GM12878 (cell line): Measurements from ENCODE around the gene MATN1. TPM values are rescaled to one million over a fixed set of nuclear protein-coding genes. Genes with fewer than 3 reads are reported as not detected.

Experiments used
- ATAC-seq: fragments of 200-7000 bp; cut with Tn5 transposase; 3 replicates; pipeline ENCODE4 v1.9.1; 2020; ENCODE audit warnings: mild to moderate bottlenecking, moderate library complexity
- BruUV-seq: library from RNA; stranded (reverse); fragments of 400-500 nt; replicated peaks from 2 replicates; lab custom pipeline; 2021; lab: Mats Ljungman, UMichigan
- CTCF ChIA-PET: fragments of 300-600 bp; sonication (Branson Sonifier 250); formaldehyde crosslinking; extraction: SDS; loops from one replicate; lab custom pipeline; 2021; ENCODE audit warnings: inconsistent platforms; lab: Yijun Ruan, JAX
- POLR2A ChIA-PET: fragments of 350-600 bp; formaldehyde crosslinking; extraction: SDS; loops from one replicate; lab custom pipeline; 2021; ENCODE audit warnings: inconsistent platforms; lab: Charles Lee
- RAD21 ChIA-PET: fragments of 300-600 bp; sonication (Branson Sonifier 250); formaldehyde crosslinking; loops from one replicate; lab custom pipeline; 2023; ENCODE audit warnings: antibody characterized with exemption; ENCODE audit not compliant: unreplicated experiment; lab: Charles Lee
- SMC1A ChIA-PET: fragments of 300-600 bp; sonication (Branson Sonifier 250); formaldehyde crosslinking; loops from one replicate; lab custom pipeline; 2023; ENCODE audit not compliant: unreplicated experiment, uncharacterized antibody; lab: Charles Lee
- DNase-seq: peaks from one replicate; pipeline ENCODE4 v3.0.0-alpha.2; 2011; ENCODE audit warnings: low read depth, low spot score
- FAIRE-seq: peaks from 3 replicates; lab custom pipeline; 2011; peaks lifted over from hg19 to GRCh38; lab: Jason Lieb, UNC
- H2AFZ ChIP-seq: 2 replicates; pipeline ENCODE4 v1.6.0; 2011; ENCODE audit warnings: low read depth, low read length, control low read depth; ENCODE audit not compliant: control insufficient read depth
- H3K27ac ChIP-seq: 2 replicates; pipeline ENCODE4 v1.5.1; 2011; ENCODE audit warnings: control low read depth; ENCODE audit not compliant: control insufficient read depth, insufficient read depth
- H3K27me3 ChIP-seq, 2 experiments: replicated peaks in 1 of 2; 2 replicates each; pipeline versions ENCODE4 v1.6.0 to v1.6.1; 2011; ENCODE audit warnings: low read length in 1 of 2; ENCODE audit not compliant: control insufficient read depth in 2 of 2, insufficient read depth in 2 of 2
- H3K36me3 ChIP-seq, 2 experiments: 2 replicates each; pipeline ENCODE4 v1.5.1; 2011; ENCODE audit warnings: low read length in 1 of 2; ENCODE audit not compliant: control insufficient read depth in 2 of 2, insufficient read depth in 2 of 2
- H3K4me1 ChIP-seq: 2 replicates; pipeline ENCODE4 v1.6.1; 2011; ENCODE audit warnings: mild to moderate bottlenecking, low read length, moderate library complexity, mixed read lengths; ENCODE audit not compliant: control insufficient read depth, insufficient read depth
- H3K4me2 ChIP-seq: 2 replicates; pipeline ENCODE4 v1.6.0; 2011; ENCODE audit warnings: control low read depth; ENCODE audit not compliant: control insufficient read depth, insufficient read depth
- H3K4me3 ChIP-seq: fragments of 200-600 bp; sonication (generic); 2 replicates; pipeline ENCODE4 v1.5.1; 2016
- H3K79me2 ChIP-seq: 2 replicates; pipeline ENCODE4 v1.6.0; 2011; ENCODE audit warnings: low read length; ENCODE audit not compliant: control insufficient read depth, insufficient read depth
- H3K9ac ChIP-seq: 2 replicates; pipeline ENCODE4 v1.8.0; 2011; ENCODE audit warnings: low read length, control low read depth, mixed read lengths; ENCODE audit not compliant: control insufficient read depth, insufficient read depth
- H3K9me3 ChIP-seq: replicated peaks from 3 replicates; pipeline ENCODE4 v1.5.1; 2011; ENCODE audit warnings: mild to moderate bottlenecking, low read length; ENCODE audit not compliant: control insufficient read depth, insufficient read depth
- H4K20me1 ChIP-seq: 2 replicates; pipeline ENCODE4 v1.6.0; 2011; ENCODE audit not compliant: control insufficient read depth, insufficient read depth
- ASH2L ChIP-seq: fragments of 300-600, 200-600 bp; sonication (generic); IDR thresholded peaks from 2 replicates; pipeline ENCODE4 v1.6.1; 2017; ENCODE audit warnings: low read depth, mild to moderate bottlenecking, borderline replicate concordance
- CBFB ChIP-seq: IDR thresholded peaks from 2 replicates; pipeline ENCODE4 v1.6.1; 2016; ENCODE audit warnings: antibody characterized with exemption, low read depth
- GATAD2B ChIP-seq: fragments of 450-650 bp; conservative IDR thresholded peaks from 2 replicates; pipeline ENCODE4 v1.6.1; 2017; ENCODE audit warnings: low read depth, mild to moderate bottlenecking, moderate library complexity
- KDM1A ChIP-seq: fragments of 200-600 bp; sonication (generic); IDR thresholded peaks from 2 replicates; pipeline ENCODE4 v1.6.1; 2016; ENCODE audit warnings: borderline replicate concordance
- KLF5 ChIP-seq: fragments of 450-650 bp; IDR thresholded peaks from 2 replicates; pipeline ENCODE4 v1.6.1; 2014; ENCODE audit warnings: mild to moderate bottlenecking; ENCODE audit not compliant: partially characterized antibody
- MYB ChIP-seq: fragments of 150-350 bp; IDR thresholded peaks from 2 replicates; pipeline ENCODE4 v1.6.1; 2014; ENCODE audit warnings: mild to moderate bottlenecking, low read depth, low read length, borderline replicate concordance
- NFYB ChIP-seq: IDR thresholded peaks from 2 replicates; pipeline ENCODE4 v1.6.1; 2011; ENCODE audit warnings: low read depth, mild to moderate bottlenecking, low read length, improper control_type of control experiment, moderate library complexity; ENCODE audit not compliant: insufficient read depth
- RAD21 ChIP-seq: IDR thresholded peaks from 2 replicates; pipeline ENCODE4 v1.6.1; 2011; ENCODE audit warnings: mild to moderate bottlenecking, low read depth, low read length, moderate library complexity; ENCODE audit not compliant: insufficient read depth
- RBBP5 ChIP-seq: fragments of 200-600 bp; sonication (generic); conservative IDR thresholded peaks from 2 replicates; pipeline ENCODE4 v1.6.1; 2016
- SREBF2 ChIP-seq: IDR thresholded peaks from 2 replicates; pipeline ENCODE4 v1.6.1; 2012; ENCODE audit warnings: mild to moderate bottlenecking, low read length
- STAT3 ChIP-seq: IDR thresholded peaks from 2 replicates; pipeline ENCODE4 v1.6.1; 2011; ENCODE audit warnings: low read depth, low read length, improper control_type of control experiment
- WGBS: methylation state at CpG from one replicate; pipeline ENCODE4 v1.1.6; 2016; ENCODE audit warnings: low lambda C conversion rate; ENCODE audit not compliant: insufficient replicate concordance, insufficient coverage; ENCODE audit errors: missing lambda C conversion rate; 5-methylcytosine and 5-hydroxymethylcytosine counted together
- in situ Hi-C: fragments of 300-500 bp; cut with MboI; formaldehyde crosslinking; loops from 9 replicates; pipeline ENCODE4 v1.14.3; 2018; ENCODE audit warnings: mixed read lengths
- intact Hi-C: fragments of 100-400 bp; cut with micrococcal nuclease; formaldehyde crosslinking; loops from one replicate; pipeline ENCODE4 v1.14.2; 2022; ENCODE audit not compliant: unreplicated experiment
- polyA plus RNA-seq, 11 experiments: library from polyadenylated mRNA; depleted of rRNA in 4 of 11; unstranded in 6 of 11; stranded (reverse) in 5 of 11; fragments of >200 nt; fragmentation: Nextera tagmentation in 4 of 11; fragmentation: Illumina TruSeq in 1 of 11; extraction: Ambion mirVana in 4 of 11; extraction: Trizol in 1 of 11; gene quantifications; 1 replicate in 1 of 11; 2 replicates in 10 of 11; pipeline versions ENCODE4 v1.2.1 to v1.2.3, GENCODE V29; 2011 to 2016; ENCODE audit warnings: inconsistent platforms in 2 of 11, missing spikeins in 2 of 11, low read depth in 1 of 11
- total RNA-seq, 4 experiments: library from RNA; depleted of rRNA in 3 of 4; stranded (reverse); fragments of >200 nt in 3 of 4; fragmentation: Illumina TruSeq in 1 of 4; extraction: Trizol in 1 of 4; gene quantifications; 2 replicates each; pipeline versions ENCODE4 v1.2.1 to v1.2.3, GENCODE V29; 2013 to 2021
- TF ChIP-seq, protein P1 (sequence below): IDR thresholded peaks from 2 replicates; pipeline ENCODE4 v1.6.1; 2012; ENCODE audit warnings: low read depth, low read length, improper control_type of control experiment
- TF ChIP-seq, protein P2 (sequence below): fragments of 150-350 bp; IDR thresholded peaks from 2 replicates; pipeline ENCODE4 v1.6.1; 2016; ENCODE audit warnings: low read depth, low read length

The MATN1 gene
- total and polyA plus RNA-seq, 10 of the 15 experiments (the other 5 are each of a cell fraction or from before 2014, with no cell fraction given) = 0.04 to 0.50 (median 0.10) TPM; not detected in 1

DNA sequence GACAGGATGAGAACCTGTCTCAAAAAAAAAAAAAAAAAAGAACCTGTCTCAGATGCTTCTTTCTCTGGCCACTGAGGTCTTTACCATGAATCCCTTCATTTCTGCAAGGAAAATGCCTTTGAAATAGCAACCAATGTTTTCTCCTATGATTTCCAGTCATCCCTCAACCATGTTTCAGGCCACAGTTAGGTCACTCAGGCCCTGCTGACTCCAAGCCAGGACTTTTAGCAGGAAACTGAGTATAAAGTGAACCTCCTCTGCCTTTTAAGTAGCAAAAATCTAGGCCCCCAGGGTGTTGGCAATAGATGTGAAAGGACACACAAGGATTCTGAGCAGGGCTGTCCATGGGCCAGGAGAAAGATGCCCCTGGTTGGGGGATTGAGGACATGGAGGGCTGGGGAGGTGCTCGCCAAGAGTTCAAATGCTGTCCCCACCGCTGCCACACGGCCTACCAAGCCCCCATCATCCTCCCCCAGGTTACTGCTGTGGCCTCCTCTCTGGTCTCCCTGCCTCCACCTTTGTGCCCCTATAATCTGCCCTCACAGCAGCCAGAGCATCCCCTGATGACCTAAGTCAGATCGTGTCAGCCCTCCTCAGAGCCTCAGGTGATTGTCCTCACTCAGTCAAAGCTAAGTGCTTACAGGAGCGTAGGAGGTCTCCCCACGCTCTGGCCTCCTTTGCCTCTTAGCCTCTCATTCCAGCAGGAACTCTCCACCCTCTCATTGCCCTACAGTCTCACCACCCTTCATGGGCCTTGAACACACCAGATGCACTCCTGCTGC, 54.6 kb downstream of the MATN1 start:
- ChIA-PET CTCF (no interaction called here), RAD21 (no interaction called here), POLR2A (no interaction called here), SMC1A (no interaction called here)
- H3K27ac ChIP-seq = no peak overlapping the region
- 7% methylated on average over 6 of the region's 6 CpGs for WGBS
- no peaks in the 10 kb centered on the region; the same call in 2 of the 3 replicates for H3K9me3 ChIP-seq
- H3K9ac ChIP-seq = no peak overlapping the region
- H2AFZ ChIP-seq = no peak overlapping the region
- H3K4me1 ChIP-seq = no peaks in the 10 kb centered on the region
- H3K79me2 ChIP-seq = no peaks in the 10 kb centered on the region
- intact Hi-C loops (no loop called here), in situ Hi-C loops (no loop called here)
- no peaks in the 10 kb centered on the region for H3K36me3 ChIP-seq
- FAIRE-seq (no peak), ATAC-seq (no peak), DNase-seq (no peak)
- TF ChIP-seq KDM1A (no peak), ASH2L (no peak), CBFB (no peak), GATAD2B (no peak), NFYB (no peak), MYB (no peak)
- BruUV-seq = no TSS peak
- H3K27me3 ChIP-seq = no peaks in the 10 kb centered on the region
- H4K20me1 ChIP-seq = no peaks in the 10 kb centered on the region
- H3K4me2 ChIP-seq = no peak overlapping the region
- no peak overlapping the region for H3K4me3 ChIP-seq

DNA sequence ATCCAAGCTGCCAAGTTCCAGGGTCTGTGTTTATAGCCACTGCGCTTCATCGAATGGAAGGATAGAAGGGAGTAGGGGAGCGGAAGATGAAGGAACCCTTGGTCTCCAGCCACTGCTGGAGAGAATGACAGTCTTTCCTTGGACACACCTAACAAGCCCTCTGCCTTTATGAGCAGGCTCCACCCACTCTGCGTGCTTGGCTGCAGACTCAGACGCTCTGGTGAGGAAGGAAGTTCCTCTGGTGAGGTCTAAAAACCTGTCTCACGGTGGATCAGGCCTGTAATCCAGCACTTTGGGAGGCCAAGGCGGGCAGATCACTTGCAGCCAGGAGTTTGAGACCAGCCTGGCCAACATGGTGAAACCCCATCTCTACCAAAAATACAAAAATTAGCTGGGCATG, 55.4 kb downstream of the MATN1 start:
- no peak overlapping the region for H3K4me2 ChIP-seq
- SMC1A ChIA-PET = no interaction called here
- TF ChIP-seq, protein P1, sequence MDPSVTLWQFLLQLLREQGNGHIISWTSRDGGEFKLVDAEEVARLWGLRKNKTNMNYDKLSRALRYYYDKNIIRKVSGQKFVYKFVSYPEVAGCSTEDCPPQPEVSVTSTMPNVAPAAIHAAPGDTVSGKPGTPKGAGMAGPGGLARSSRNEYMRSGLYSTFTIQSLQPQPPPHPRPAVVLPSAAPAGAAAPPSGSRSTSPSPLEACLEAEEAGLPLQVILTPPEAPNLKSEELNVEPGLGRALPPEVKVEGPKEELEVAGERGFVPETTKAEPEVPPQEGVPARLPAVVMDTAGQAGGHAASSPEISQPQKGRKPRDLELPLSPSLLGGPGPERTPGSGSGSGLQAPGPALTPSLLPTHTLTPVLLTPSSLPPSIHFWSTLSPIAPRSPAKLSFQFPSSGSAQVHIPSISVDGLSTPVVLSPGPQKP = no peak
- TF ChIP-seq RBBP5 (no peak), RAD21 (no peak), SREBF2 (no peak), KLF5 (no peak), STAT3 (no peak)
- TF ChIP-seq, protein P2, sequence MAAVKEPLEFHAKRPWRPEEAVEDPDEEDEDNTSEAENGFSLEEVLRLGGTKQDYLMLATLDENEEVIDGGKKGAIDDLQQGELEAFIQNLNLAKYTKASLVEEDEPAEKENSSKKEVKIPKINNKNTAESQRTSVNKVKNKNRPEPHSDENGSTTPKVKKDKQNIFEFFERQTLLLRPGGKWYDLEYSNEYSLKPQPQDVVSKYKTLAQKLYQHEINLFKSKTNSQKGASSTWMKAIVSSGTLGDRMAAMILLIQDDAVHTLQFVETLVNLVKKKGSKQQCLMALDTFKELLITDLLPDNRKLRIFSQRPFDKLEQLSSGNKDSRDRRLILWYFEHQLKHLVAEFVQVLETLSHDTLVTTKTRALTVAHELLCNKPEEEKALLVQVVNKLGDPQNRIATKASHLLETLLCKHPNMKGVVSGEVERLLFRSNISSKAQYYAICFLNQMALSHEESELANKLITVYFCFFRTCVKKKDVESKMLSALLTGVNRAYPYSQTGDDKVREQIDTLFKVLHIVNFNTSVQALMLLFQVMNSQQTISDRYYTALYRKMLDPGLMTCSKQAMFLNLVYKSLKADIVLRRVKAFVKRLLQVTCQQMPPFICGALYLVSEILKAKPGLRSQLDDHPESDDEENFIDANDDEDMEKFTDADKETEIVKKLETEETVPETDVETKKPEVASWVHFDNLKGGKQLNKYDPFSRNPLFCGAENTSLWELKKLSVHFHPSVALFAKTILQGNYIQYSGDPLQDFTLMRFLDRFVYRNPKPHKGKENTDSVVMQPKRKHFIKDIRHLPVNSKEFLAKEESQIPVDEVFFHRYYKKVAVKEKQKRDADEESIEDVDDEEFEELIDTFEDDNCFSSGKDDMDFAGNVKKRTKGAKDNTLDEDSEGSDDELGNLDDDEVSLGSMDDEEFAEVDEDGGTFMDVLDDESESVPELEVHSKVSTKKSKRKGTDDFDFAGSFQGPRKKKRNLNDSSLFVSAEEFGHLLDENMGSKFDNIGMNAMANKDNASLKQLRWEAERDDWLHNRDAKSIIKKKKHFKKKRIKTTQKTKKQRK = no peak

More for the DNA sequence above, 55.4 kb downstream of the MATN1 start:
- no peaks in the 10 kb centered on the region for H3K79me2 ChIP-seq
- no peak overlapping the region for H2AFZ ChIP-seq
- in situ Hi-C loops (no loop called here), intact Hi-C loops (no loop called here)
- no peak for DNase-seq
- BruUV-seq = no TSS peak
- no peak overlapping the region for H3K4me3 ChIP-seq
- no peak for ATAC-seq
- no peaks in the 10 kb centered on the region for H3K36me3 ChIP-seq
- ChIA-PET RAD21 (no interaction called here), POLR2A (no interaction called here), CTCF (no interaction called here)
- H3K9ac ChIP-seq = no peak overlapping the region
- no peaks in the 10 kb centered on the region; the same call in 2 of the 3 replicates for H3K9me3 ChIP-seq
- H3K27me3 ChIP-seq = no peaks in the 10 kb centered on the region
- H3K27ac ChIP-seq = no peak overlapping the region
- no peaks in the 10 kb centered on the region for H4K20me1 ChIP-seq
- no peaks in the 10 kb centered on the region for H3K4me1 ChIP-seq
- no peak for FAIRE-seq
- WGBS = 42% methylated on average over 7 of the region's 7 CpGs
